Ascending aorta (tissue), 2 donors: ENCODE data around the gene PLEKHA1. TPM values are rescaled to one million over a fixed set of nuclear protein-coding genes. Genes with fewer than 3 reads are reported as not detected.
A peak's percentile ranks its signal among the peaks of the same experiment; 100 is the strongest.

ENCODE experiments used
- DNase-seq, 2 donors: peaks; one replicate each; pipeline ENCODE4 v3.0.0-alpha.2; 2019; ENCODE audit warnings: low spot score in 2 of 2
- H3K27ac ChIP-seq, 2 donors: fragments of 200-600 bp; sonication (generic); one replicate each; pipeline ENCODE4 v1.5.1; 2016 to 2017; ENCODE audit warnings: mild to moderate bottlenecking in 1 of 2
- H3K27me3 ChIP-seq: fragments of 200-600 bp; sonication (generic); one replicate; pipeline ENCODE4 v1.5.1; 2017
- H3K36me3 ChIP-seq, 2 donors: fragments of 200-600 bp; sonication (generic); one replicate each; pipeline ENCODE4 v1.5.1; 2016
- H3K4me1 ChIP-seq, 2 donors: fragments of 200-600 bp; sonication (generic); one replicate each; pipeline ENCODE4 v1.5.1; 2016 to 2017; ENCODE audit warnings: mild to moderate bottlenecking in 1 of 2
- H3K4me3 ChIP-seq, 2 donors: fragments of 200-600 bp; sonication (generic); one replicate each; pipeline ENCODE4 v1.5.1; 2016 to 2017; ENCODE audit warnings: mild to moderate bottlenecking in 1 of 2
- H3K9me3 ChIP-seq, 2 donors: fragments of 200-600 bp; sonication (generic); one replicate each; pipeline ENCODE4 v1.5.1; 2016
- intact Hi-C: fragments of 100-400 bp; cut with DNase I; formaldehyde crosslinking; loops from one replicate; pipeline ENCODE4 v1.15.1; 2023
- total RNA-seq: library from RNA; depleted of rRNA; stranded (reverse); fragments of >200 nt; gene quantifications from one replicate; pipeline ENCODE4 v1.1.0, GENCODE V29; 2016
- TF ChIP-seq, protein P1 (sequence below), 3 experiments: fragments of 200-600 bp in 2 of 3; fragments of 450-650 bp in 1 of 3; sonication (generic) in 2 of 3; IDR thresholded peaks; one replicate each; pipeline ENCODE4 v1.5.1; 2016 to 2019; ENCODE audit warnings: antibody characterized with exemption in 3 of 3, mild to moderate bottlenecking in 1 of 3, moderate library complexity in 1 of 3

The PLEKHA1 gene
- total RNA-seq, 1 donor from 2014 or later, result 128 TPM

GRCh38 chr10:122465401-122466040 lies 91.0 kb downstream of the PLEKHA1 start:
- TF ChIP-seq, protein P1, sequence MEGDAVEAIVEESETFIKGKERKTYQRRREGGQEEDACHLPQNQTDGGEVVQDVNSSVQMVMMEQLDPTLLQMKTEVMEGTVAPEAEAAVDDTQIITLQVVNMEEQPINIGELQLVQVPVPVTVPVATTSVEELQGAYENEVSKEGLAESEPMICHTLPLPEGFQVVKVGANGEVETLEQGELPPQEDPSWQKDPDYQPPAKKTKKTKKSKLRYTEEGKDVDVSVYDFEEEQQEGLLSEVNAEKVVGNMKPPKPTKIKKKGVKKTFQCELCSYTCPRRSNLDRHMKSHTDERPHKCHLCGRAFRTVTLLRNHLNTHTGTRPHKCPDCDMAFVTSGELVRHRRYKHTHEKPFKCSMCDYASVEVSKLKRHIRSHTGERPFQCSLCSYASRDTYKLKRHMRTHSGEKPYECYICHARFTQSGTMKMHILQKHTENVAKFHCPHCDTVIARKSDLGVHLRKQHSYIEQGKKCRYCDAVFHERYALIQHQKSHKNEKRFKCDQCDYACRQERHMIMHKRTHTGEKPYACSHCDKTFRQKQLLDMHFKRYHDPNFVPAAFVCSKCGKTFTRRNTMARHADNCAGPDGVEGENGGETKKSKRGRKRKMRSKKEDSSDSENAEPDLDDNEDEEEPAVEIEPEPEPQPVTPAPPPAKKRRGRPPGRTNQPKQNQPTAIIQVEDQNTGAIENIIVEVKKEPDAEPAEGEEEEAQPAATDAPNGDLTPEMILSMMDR (IDR thresholded peaks at IDR 0.05), result no peak
- Histone ChIP-seq H3K27me3 (no peaks in the 10 kb centered on the region), H3K4me1 (peaks cover 9 to 50% of the 10 kb centered on the region in 2 donors), H3K36me3 (no peaks in the 10 kb centered on the region), H3K4me3 (no peak overlapping the region), H3K27ac (no peak overlapping the region), H3K9me3 (no peaks in the 10 kb centered on the region)
- DNase-seq, result peak in 1 of 2 donors; percentile 46
- intact Hi-C loops, result loop anchor here (10.0 kb wide), 1 partner anchor 321 kb away; no protein-coding TSS in a partner anchor

- Histone ChIP-seq H3K36me3 (no peaks in the 10 kb centered on the region), H3K27me3 (no peaks in the 10 kb centered on the region), H3K4me3 (no peak overlapping the region), H3K4me1 (peaks cover 6 to 46% of the 10 kb centered on the region in 2 donors), H3K27ac (peak overlapping the region; percentile 21 to 47), H3K9me3 (no peaks in the 10 kb centered on the region)
- intact Hi-C loops, result loop anchor here (10.0 kb wide), 1 partner anchor 322 kb away; no protein-coding TSS in a partner anchor
- DNase-seq, result peak in 1 of 2 donors; percentile 48
- TF ChIP-seq, protein P1 (IDR thresholded peaks at IDR 0.05), result no peak
Observed at GRCh38 chr10:122466951-122467381, 92.5 kb downstream of the PLEKHA1 start.

GRCh38 chr10:122467701-122468100 lies 93.2 kb downstream of the PLEKHA1 start:
- intact Hi-C loops, result loop anchor here (10.0 kb wide), 1 partner anchor 323 kb away; no protein-coding TSS in a partner anchor
- Histone ChIP-seq H3K9me3 (no peaks in the 10 kb centered on the region), H3K4me1 (peaks cover 6 to 46% of the 10 kb centered on the region in 2 donors), H3K36me3 (no peaks in the 10 kb centered on the region), H3K27ac (peak overlapping the region in 1 of 2 donors; percentile 21), H3K27me3 (no peaks in the 10 kb centered on the region), H3K4me3 (no peak overlapping the region)
- TF ChIP-seq, protein P1 (IDR thresholded peaks at IDR 0.05), result no peak
- DNase-seq, result peak in 1 of 2 donors; percentile 42

- DNase-seq, result peak in 1 of 2 donors; percentile 40
- Histone ChIP-seq H3K4me3 (no peak overlapping the region), H3K9me3 (no peaks in the 10 kb centered on the region), H3K27me3 (no peaks in the 10 kb centered on the region), H3K27ac (peak overlapping the region; percentile 37 to 56), H3K4me1 (peaks cover 6 to 50% of the 10 kb centered on the region in 2 donors), H3K36me3 (no peaks in the 10 kb centered on the region)
- intact Hi-C loops, result loop anchor here (10.0 kb wide), 1 partner anchor 324 kb away; no protein-coding TSS in a partner anchor
- TF ChIP-seq, protein P1 (IDR thresholded peaks at IDR 0.05), result no peak
Observed at GRCh38 chr10:122468307-122468925, 93.9 kb downstream of the PLEKHA1 start.

DNA sequence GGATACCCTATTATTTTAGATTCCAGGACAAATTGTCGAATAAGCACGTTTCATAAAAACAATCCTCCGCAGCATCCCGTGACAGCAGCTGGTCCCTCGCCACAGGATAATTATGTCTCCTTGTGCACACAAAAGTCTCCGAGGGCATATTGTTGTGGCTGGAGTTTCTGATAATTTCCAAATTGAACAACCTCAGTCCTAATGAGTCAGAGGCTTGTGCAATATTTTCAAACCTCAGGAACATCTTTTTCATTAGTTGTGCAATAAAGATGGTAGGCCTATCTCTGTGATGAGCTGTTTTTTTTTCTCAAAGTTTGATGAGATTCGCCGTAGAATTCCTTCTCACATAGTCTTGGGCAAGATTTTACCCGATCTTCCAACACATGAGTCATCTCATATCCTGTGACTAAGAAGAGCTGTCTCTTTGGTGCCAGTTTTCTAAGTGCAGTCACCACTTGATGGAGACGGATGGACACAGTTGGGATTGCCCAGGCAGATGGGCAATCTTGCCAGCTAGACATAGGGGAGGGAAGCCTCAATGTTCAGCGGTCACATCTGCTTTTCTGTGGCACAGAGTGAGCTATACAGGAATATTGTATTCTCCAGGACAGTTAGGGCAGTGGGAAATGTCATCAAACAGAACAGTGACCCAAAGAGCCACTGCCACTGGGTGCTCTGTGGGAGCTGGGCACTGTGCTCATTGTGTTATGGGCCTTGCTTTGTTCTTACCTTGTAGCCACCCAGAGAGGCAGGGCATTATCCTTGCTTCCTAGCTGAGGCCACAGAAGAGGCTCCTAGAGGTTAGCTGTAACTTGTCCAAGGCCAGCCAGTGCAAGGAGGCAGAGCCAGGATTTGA lies 94.6 kb downstream of the PLEKHA1 start:
- H3K27ac ChIP-seq, result peak overlapping the region; percentile 56 to 65
- H3K36me3 ChIP-seq, result no peaks in the 10 kb centered on the region
- H3K9me3 ChIP-seq, result no peaks in the 10 kb centered on the region
- DNase-seq, result peak in 1 of 2 donors; percentile 69
- peaks cover 6 to 51% of the 10 kb centered on the region in 2 donors for H3K4me1 ChIP-seq
- H3K27me3 ChIP-seq, result no peaks in the 10 kb centered on the region
- intact Hi-C loops, result loop anchor here (1.0 to 10.0 kb wide), 2 partner anchors 26 to 324 kb away; no protein-coding TSS in a partner anchor
- no peak overlapping the region for H3K4me3 ChIP-seq
- TF ChIP-seq, protein P1 (IDR thresholded peaks at IDR 0.05), result no peak
